HFFc6 (cell line): ENCODE data around the gene PIAS4. TPM values are rescaled to one million over a fixed set of nuclear protein-coding genes. Genes with fewer than 3 reads are reported as not detected.

Experiments used
- DNase-seq: peaks from one replicate; pipeline ENCODE4 v3.0.0-alpha.2; 2018
- H3K27ac Mint-ChIP-seq: 2 replicates; pipeline ENCODE4 v1.8.0; 2020; ENCODE audit warnings: mild to moderate bottlenecking, mixed read lengths
- H3K27me3 Mint-ChIP-seq: 2 replicates; pipeline ENCODE4 v1.8.0; 2021; ENCODE audit warnings: mild to moderate bottlenecking, moderate library complexity, mixed read lengths; ENCODE audit not compliant: insufficient read depth
- H3K36me3 Mint-ChIP-seq: 2 replicates; pipeline ENCODE4 v1.8.0; 2021; ENCODE audit warnings: low read depth, mixed read lengths
- H3K4me1 Mint-ChIP-seq: 2 replicates; pipeline ENCODE4 v1.8.0; 2020; ENCODE audit warnings: low read depth, mixed read lengths
- H3K4me3 Mint-ChIP-seq: 2 replicates; pipeline ENCODE4 v1.8.0; 2020; ENCODE audit warnings: mild to moderate bottlenecking, moderate library complexity, mixed read lengths
- H3K9me3 Mint-ChIP-seq: 2 replicates; pipeline ENCODE4 v1.8.0; 2020; ENCODE audit warnings: mild to moderate bottlenecking, mixed read lengths
- CTCF ChIP-seq: fragments of 200-600 bp; sonication (generic); IDR thresholded peaks from 2 replicates; pipeline ENCODE4 v1.5.0; 2021; ENCODE audit warnings: antibody characterized with exemption, mild to moderate bottlenecking
- total RNA-seq, 6 experiments: library from RNA; stranded (reverse); fragmentation: NEBNext Ultra II Directional; extraction: Animal tissue kit (Norgen Biotek cat#: 25700); gene quantifications; 2 replicates in 1 of 6; 3 replicates in 5 of 6; pipeline ENCODE4 v1.2.3, GENCODE V29; 2021

PIAS4 gene
- total RNA-seq, 6 experiments from 2014 or later: 20.0 to 26.0 (median 23.3) TPM

- H3K4me1 Mint-ChIP-seq: peaks cover 25% of the 10 kb centered on the region
- H3K27ac Mint-ChIP-seq: no peak overlapping the region
- DNase-seq: no peak
- H3K9me3 Mint-ChIP-seq: no peaks in the 10 kb centered on the region
- peaks cover 15% of the 10 kb centered on the region for H3K36me3 Mint-ChIP-seq
- no peak overlapping the region for H3K4me3 Mint-ChIP-seq
- H3K27me3 Mint-ChIP-seq: no peaks in the 10 kb centered on the region; the same call in 1 of the 2 replicates
- no peak for TF ChIP-seq CTCF
Measured at GRCh38 chr19:4046946-4047683, 39.6 kb downstream of the PIAS4 start.

GRCh38 chr19:4049432-4049831, 41.9 kb downstream of the PIAS4 start:
- TF ChIP-seq CTCF: no peak
- DNase-seq: no peak
- H3K4me1 Mint-ChIP-seq: peaks cover 39% of the 10 kb centered on the region
- peaks cover 28% of the 10 kb centered on the region for H3K36me3 Mint-ChIP-seq
- H3K27ac Mint-ChIP-seq: peak overlapping the region; percentile 43; the same call in 1 of the 2 replicates
- H3K27me3 Mint-ChIP-seq: peaks cover 7% of the 10 kb centered on the region
- H3K4me3 Mint-ChIP-seq: no peak overlapping the region; the same call in 1 of the 2 replicates
- H3K9me3 Mint-ChIP-seq: peaks cover 6% of the 10 kb centered on the region

- no peak for TF ChIP-seq CTCF
- Mint-ChIP-seq H3K36me3 (peaks cover 37% of the 10 kb centered on the region), H3K4me1 (peaks cover 39% of the 10 kb centered on the region), H3K27ac (peak overlapping the region; percentile 91), H3K9me3 (peaks cover 6% of the 10 kb centered on the region), H3K27me3 (peaks cover 9% of the 10 kb centered on the region), H3K4me3 (peak overlapping the region; percentile 63)
- DNase-seq: peak; percentile 63
Measured at GRCh38 chr19:4051175-4052101, 43.9 kb downstream of the PIAS4 start.

- no peak for TF ChIP-seq CTCF
- peak; percentile 41 for DNase-seq
- Mint-ChIP-seq H3K9me3 (peaks cover 6% of the 10 kb centered on the region), H3K4me3 (peak overlapping the region; percentile 75), H3K27me3 (peaks cover 9% of the 10 kb centered on the region), H3K27ac (peak overlapping the region; percentile 91), H3K36me3 (peaks cover 37% of the 10 kb centered on the region), H3K4me1 (peaks cover 40% of the 10 kb centered on the region)
Measured at GRCh38 chr19:4052114-4052992, 44.8 kb downstream of the PIAS4 start.

GRCh38 chr19:4052993-4053422, 45.5 kb downstream of the PIAS4 start:
- DNase-seq: peak; percentile 32
- H3K4me1 Mint-ChIP-seq: peaks cover 46% of the 10 kb centered on the region
- peaks cover 11% of the 10 kb centered on the region for H3K27me3 Mint-ChIP-seq
- TF ChIP-seq CTCF: no peak
- H3K4me3 Mint-ChIP-seq: peak overlapping the region; percentile 75
- H3K27ac Mint-ChIP-seq: peak overlapping the region; percentile 91
- peaks cover 42% of the 10 kb centered on the region for H3K36me3 Mint-ChIP-seq
- peaks cover 6% of the 10 kb centered on the region for H3K9me3 Mint-ChIP-seq
